ENCODE data around the gene ENTR1.

Gene ENTR1

DNA sequence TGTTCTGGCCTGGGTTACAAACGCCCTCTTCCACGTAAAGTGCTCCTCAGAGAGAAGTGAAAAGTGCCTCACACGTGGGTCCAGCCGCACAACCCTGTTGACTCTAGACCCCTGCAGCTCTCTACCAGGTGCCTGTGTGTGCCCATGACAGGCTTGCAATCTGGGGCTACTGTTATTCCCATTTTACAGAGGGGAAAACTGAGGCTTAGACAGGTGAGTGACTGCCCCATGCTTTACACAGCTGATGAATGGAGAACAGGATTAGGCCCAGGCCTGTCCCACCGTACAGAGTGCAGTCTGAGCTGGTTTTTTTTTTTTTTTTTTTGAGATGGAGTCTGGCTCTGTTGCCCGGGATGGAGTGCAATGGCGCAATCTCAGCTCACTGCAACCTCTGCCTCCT is 35.4 kb upstream of the ENTR1 start:
- Histone ChIP-seq H3K4me3 (replicated peaks; ENCODE audit: low read depth, low read length) (no peak overlapping the region), H3K36me3 (ENCODE audit: control insufficient read depth, insufficient read depth, low read length) (peaks cover 43% of the 10 kb centered on the region), H3K27me3 (replicated peaks; ENCODE audit: control insufficient read depth, insufficient read depth, low read length) (no peaks in the 10 kb centered on the region)
- TF ChIP-seq, protein P1, sequence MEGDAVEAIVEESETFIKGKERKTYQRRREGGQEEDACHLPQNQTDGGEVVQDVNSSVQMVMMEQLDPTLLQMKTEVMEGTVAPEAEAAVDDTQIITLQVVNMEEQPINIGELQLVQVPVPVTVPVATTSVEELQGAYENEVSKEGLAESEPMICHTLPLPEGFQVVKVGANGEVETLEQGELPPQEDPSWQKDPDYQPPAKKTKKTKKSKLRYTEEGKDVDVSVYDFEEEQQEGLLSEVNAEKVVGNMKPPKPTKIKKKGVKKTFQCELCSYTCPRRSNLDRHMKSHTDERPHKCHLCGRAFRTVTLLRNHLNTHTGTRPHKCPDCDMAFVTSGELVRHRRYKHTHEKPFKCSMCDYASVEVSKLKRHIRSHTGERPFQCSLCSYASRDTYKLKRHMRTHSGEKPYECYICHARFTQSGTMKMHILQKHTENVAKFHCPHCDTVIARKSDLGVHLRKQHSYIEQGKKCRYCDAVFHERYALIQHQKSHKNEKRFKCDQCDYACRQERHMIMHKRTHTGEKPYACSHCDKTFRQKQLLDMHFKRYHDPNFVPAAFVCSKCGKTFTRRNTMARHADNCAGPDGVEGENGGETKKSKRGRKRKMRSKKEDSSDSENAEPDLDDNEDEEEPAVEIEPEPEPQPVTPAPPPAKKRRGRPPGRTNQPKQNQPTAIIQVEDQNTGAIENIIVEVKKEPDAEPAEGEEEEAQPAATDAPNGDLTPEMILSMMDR (IDR thresholded peaks at IDR 0.05; ENCODE audit: insufficient read depth, low read length, poor library complexity, severe bottlenecking): no peak
- DNase-seq (ENCODE audit: extremely low read depth, insufficient read length): no peak

GRCh38 chr9:136444102-136444501 is 33.7 kb upstream of the ENTR1 start:
- peaks cover 39% of the 10 kb centered on the region for H3K36me3 ChIP-seq (ENCODE audit: control insufficient read depth, insufficient read depth, low read length)
- H3K4me3 ChIP-seq (replicated peaks; ENCODE audit: low read depth, low read length): no peak overlapping the region
- TF ChIP-seq, protein P1 (IDR thresholded peaks at IDR 0.05; ENCODE audit: insufficient read depth, low read length, poor library complexity, severe bottlenecking): no peak
- no peaks in the 10 kb centered on the region for H3K27me3 ChIP-seq (replicated peaks; ENCODE audit: control insufficient read depth, insufficient read depth, low read length)
- no peak for DNase-seq (ENCODE audit: extremely low read depth, insufficient read length)

DNA sequence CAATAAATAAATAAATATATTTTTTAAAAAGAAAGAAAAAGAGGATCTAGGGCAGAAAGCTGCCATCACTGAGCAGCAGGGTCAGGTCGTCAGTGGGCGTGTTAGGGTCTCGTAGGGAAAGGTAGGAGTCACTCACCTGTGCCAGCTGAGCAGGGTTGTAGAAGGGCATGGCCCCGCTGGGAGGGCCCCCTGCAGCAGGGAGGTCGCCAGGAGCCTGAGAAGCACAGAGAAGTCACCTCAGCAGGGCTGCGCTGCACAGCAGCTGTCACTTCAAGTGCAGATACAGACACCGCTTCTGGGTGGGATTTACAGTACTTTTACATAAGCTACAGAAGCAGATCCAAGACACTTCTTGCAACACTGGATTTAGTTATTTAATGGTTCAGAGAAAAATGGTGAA is 33.3 kb upstream of the ENTR1 start:
- TF ChIP-seq, protein P1 (IDR thresholded peaks at IDR 0.05; ENCODE audit: insufficient read depth, low read length, poor library complexity, severe bottlenecking): no peak
- Histone ChIP-seq H3K4me3 (replicated peaks; ENCODE audit: low read depth, low read length) (no peak overlapping the region), H3K36me3 (ENCODE audit: control insufficient read depth, insufficient read depth, low read length) (peaks cover 39% of the 10 kb centered on the region), H3K27me3 (replicated peaks; ENCODE audit: control insufficient read depth, insufficient read depth, low read length) (no peaks in the 10 kb centered on the region)
- DNase-seq (ENCODE audit: extremely low read depth, insufficient read length): no peak

DNA sequence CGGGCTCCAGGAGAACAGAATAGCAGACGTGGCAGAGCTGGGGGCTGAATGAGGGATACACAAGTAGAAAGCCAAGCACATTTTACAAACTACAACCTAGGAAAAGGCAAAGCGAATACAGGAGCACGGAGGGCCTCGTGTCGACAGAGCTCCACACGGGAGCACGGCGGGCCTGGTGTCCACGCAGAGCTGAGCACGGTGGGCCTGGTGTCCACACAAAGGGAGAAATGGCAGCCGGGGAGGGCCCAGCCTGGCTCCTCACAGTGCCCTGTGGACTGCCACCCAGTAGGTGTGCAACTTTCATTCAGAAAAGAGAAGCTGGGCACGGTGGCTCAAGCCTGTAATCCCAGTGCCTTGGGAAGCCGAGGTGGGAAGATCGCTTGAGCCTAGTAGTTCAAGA is 32.7 kb upstream of the ENTR1 start:
- TF ChIP-seq, protein P1 (IDR thresholded peaks at IDR 0.05; ENCODE audit: insufficient read depth, low read length, poor library complexity, severe bottlenecking): no peak
- no peak for DNase-seq (ENCODE audit: extremely low read depth, insufficient read length)
- no peaks in the 10 kb centered on the region for H3K27me3 ChIP-seq (replicated peaks; ENCODE audit: control insufficient read depth, insufficient read depth, low read length)
- peaks cover 37% of the 10 kb centered on the region for H3K36me3 ChIP-seq (ENCODE audit: control insufficient read depth, insufficient read depth, low read length)
- no peak overlapping the region for H3K4me3 ChIP-seq (replicated peaks; ENCODE audit: low read depth, low read length)

DNA sequence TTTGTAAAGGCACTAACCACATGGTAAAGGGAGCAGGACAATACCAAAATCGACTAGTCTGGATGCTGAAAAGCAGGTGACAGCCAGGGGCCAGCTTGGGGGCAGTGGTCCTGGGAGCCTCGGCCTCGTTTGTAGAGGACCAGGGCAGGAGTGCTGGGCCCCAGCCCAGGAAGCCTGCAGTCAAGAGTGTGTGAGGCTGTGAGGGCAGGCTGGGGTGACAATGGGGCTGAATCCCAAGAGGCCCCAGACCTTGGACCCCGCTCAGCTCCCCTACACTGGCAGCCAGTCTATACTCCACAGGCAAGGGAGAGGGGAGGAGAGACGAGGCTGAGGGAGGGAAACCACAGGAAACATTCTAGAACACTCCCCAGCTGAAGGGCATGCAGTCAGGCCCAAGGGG is 31.9 kb upstream of the ENTR1 start:
- Histone ChIP-seq H3K27me3 (replicated peaks; ENCODE audit: control insufficient read depth, insufficient read depth, low read length) (no peaks in the 10 kb centered on the region), H3K4me3 (replicated peaks; ENCODE audit: low read depth, low read length) (no peak overlapping the region), H3K36me3 (ENCODE audit: control insufficient read depth, insufficient read depth, low read length) (peaks cover 32% of the 10 kb centered on the region)
- no peak for DNase-seq (ENCODE audit: extremely low read depth, insufficient read length)
- TF ChIP-seq, protein P1 (IDR thresholded peaks at IDR 0.05; ENCODE audit: insufficient read depth, low read length, poor library complexity, severe bottlenecking): no peak

GRCh38 chr9:136441681-136442245 is 31.3 kb upstream of the ENTR1 start:
- no peak overlapping the region for H3K4me3 ChIP-seq (replicated peaks; ENCODE audit: low read depth, low read length)
- no peaks in the 10 kb centered on the region for H3K27me3 ChIP-seq (replicated peaks; ENCODE audit: control insufficient read depth, insufficient read depth, low read length)
- TF ChIP-seq, protein P1 (IDR thresholded peaks at IDR 0.05; ENCODE audit: insufficient read depth, low read length, poor library complexity, severe bottlenecking): no peak
- no peak for DNase-seq (ENCODE audit: extremely low read depth, insufficient read length)
- peaks cover 29% of the 10 kb centered on the region for H3K36me3 ChIP-seq (ENCODE audit: control insufficient read depth, insufficient read depth, low read length)
